Heart left ventricle (tissue), 13 donors: ENCODE data around the gene PTPRN2.

Experiments used
- CTCF ChIP-seq, 12 donors: fragments of 200-600 bp; sonication (generic) in 4 of 12; IDR thresholded peaks; one replicate each; pipeline versions ENCODE4 v1.5.0 to v1.8.0; 2018 to 2022; ENCODE audit warnings: antibody characterized with exemption in 12 of 12, mild to moderate bottlenecking in 5 of 12
- POLR2A ChIP-seq, 2 donors: fragments of 450-650 bp; IDR thresholded peaks; one replicate each; pipeline ENCODE4 v1.6.1; 2017; ENCODE audit warnings: antibody characterized with exemption in 2 of 2, mild to moderate bottlenecking in 2 of 2, moderate library complexity in 2 of 2
- donor health status: ischemic (EF 13 %, LVEDD 7.1; RV severe dilation, severe dysfunction).
- donor health status: DM: no; HTN: yes; CAD: no.
- donor health status: DM: no; HTN: no; CAD: no.
- donor health status: ischemic (EF 25% LVEDD 6.9; RV normal size, moderate dysfunction).
- donor health status: ischemic (EF 25% LVEDD 5.7; RV mildly dilated, moderate dysfunction).
- donor health status: ischemic (EF 35%, LVEDD 5.7; RV mildly dilated, moderate dysfunction).
- donor health status: nonischemic (EF 11% LVEDD 7.7; RV severe dilation, severe dysfunction).
- donor health status: DM: yes; HTN: yes; CAD: no.
- donor health status: PGD.
- donor health status: ischemic (EF 29% LVEDD 5.4; RV normal size, mild dysfunction).
- donor health status: nonischemic (EF 23%, LVEDD 6.1; RV moderate dilation, normal function).

DNA sequence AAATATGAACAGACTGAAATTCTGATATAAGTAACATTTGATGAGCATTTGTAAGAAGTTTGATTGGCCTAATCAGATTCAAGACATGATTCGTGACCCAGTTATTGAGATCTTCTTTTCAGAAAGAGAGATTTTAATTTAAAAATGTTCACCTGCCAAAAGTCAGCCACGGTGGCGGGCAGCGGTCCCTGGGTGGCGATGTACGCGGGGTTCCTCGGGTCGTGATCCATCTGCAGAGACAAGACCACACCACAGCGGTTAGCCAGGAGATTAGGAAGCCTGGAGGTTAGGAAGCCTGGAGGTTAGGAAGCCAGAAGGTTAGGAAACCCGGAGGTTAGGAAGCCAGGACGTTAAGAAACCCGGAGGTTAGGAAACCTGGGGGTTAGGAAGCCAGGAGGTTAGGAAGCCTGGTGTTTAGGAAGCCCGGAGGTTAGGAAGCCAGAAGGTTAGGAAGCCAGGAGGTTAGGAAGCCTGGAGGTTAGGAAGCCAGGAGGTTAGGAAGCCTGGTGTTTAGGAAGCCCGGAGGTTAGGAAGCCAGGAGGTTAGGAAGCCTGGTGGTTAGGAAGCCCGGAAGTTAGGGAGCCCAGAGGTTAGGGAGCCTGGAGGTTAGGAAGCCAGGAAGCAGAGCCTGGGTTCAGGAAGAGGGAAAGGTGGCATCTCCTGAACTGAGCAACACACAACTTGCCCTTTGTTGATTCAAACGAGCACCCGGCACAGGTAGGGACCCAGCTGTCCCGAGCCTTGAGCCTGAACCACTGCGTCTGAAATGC lies 992.4 kb downstream of the PTPRN2 start:
- TF ChIP-seq CTCF (IDR thresholded peaks at IDR 0.05) (no peak), POLR2A (IDR thresholded peaks at IDR 0.05) (no peak)
